Aorta (tissue), 5 donors: Measurements from ENCODE around the gene MTUS2. TPM values are rescaled to one million over a fixed set of nuclear protein-coding genes. Genes with fewer than 3 reads are reported as not detected.

ENCODE experiments used
- ATAC-seq: fragments of 200-7000 bp; cut with Tn5 transposase; one replicate; pipeline ENCODE4 v1.9.1; 2022; ENCODE audit warnings: moderate library complexity; ENCODE audit not compliant: low FRiP score
- DNase-seq, 2 donors: peaks; one replicate each; pipeline ENCODE4 v3.0.0-alpha.2; 2020
- H3K27ac ChIP-seq, 2 donors: one replicate each; pipeline ENCODE4 v1.5.1; 2013; ENCODE audit warnings: low read length in 2 of 2, mild to moderate bottlenecking in 2 of 2, moderate library complexity in 2 of 2, control low read depth in 1 of 2, inconsistent platforms in 1 of 2, low read depth in 1 of 2
- H3K27me3 ChIP-seq, 2 donors: one replicate each; pipeline ENCODE4 v1.6.1; 2013; ENCODE audit warnings: control low read depth in 1 of 2, low read length in 1 of 2, mild to moderate bottlenecking in 1 of 2, moderate library complexity in 1 of 2; ENCODE audit not compliant: insufficient read depth in 2 of 2, control insufficient read depth in 1 of 2
- H3K36me3 ChIP-seq, 2 donors: one replicate each; pipeline ENCODE4 v1.6.1; 2013; ENCODE audit warnings: control low read depth in 1 of 2, low read length in 1 of 2, mild to moderate bottlenecking in 1 of 2; ENCODE audit not compliant: insufficient read depth in 2 of 2, control insufficient read depth in 1 of 2
- H3K4me1 ChIP-seq, 2 donors: one replicate each; pipeline ENCODE4 v1.6.1; 2013; ENCODE audit warnings: low read length in 2 of 2, control low read depth in 1 of 2, mild to moderate bottlenecking in 1 of 2, moderate library complexity in 1 of 2; ENCODE audit not compliant: insufficient read depth in 2 of 2, control insufficient read depth in 1 of 2
- H3K4me3 ChIP-seq, 2 donors: one replicate each; pipeline ENCODE4 v1.5.1; 2013; ENCODE audit warnings: low read length in 2 of 2, control low read depth in 1 of 2, mild to moderate bottlenecking in 1 of 2
- H3K9me3 ChIP-seq: one replicate; pipeline ENCODE4 v1.6.1; 2013; ENCODE audit warnings: mild to moderate bottlenecking, low read length; ENCODE audit not compliant: control insufficient read depth
- WGBS, 2 donors: extraction: QIAGEN DNeasy Blood & Tissue Kit; methylation state at CpG; one replicate each; pipeline ENCODE4 v1.1.7; 2013; 5-methylcytosine and 5-hydroxymethylcytosine counted together
- intact Hi-C, 2 donors: fragments of 100-400 bp; cut with DNase I; formaldehyde crosslinking; loops; one replicate each; pipeline versions ENCODE4 v1.14.2 to v1.15.0; 2022
- polyA plus RNA-seq, 2 donors: library from polyadenylated mRNA; stranded (reverse); fragments of 200-250 nt; gene quantifications; one replicate each; pipeline ENCODE4 v1.2.3, GENCODE V29; 2013
- total RNA-seq, 2 donors: library from RNA; stranded (reverse); fragmentation: NEBNext Ultra II Directional; extraction: Animal tissue kit (Norgen Biotek cat#: 25700); gene quantifications; one replicate each; pipeline ENCODE4 v1.2.1, GENCODE V29; 2021
- donor health status: healthy with polysubstance abuse.
- donor health status: Bipolar disorder and iron deficiency.
- donor health status: DM: no; HTN: no; CAD: no.
- donor health status: DM: no; HTN: no; CAD: no.
- donor health status: DM: yes; HTN: yes; CAD: no.

MTUS2 gene
- total and polyA plus RNA-seq, 4 donors = 3.5 to 12.1 (median 8.6) TPM

DNA sequence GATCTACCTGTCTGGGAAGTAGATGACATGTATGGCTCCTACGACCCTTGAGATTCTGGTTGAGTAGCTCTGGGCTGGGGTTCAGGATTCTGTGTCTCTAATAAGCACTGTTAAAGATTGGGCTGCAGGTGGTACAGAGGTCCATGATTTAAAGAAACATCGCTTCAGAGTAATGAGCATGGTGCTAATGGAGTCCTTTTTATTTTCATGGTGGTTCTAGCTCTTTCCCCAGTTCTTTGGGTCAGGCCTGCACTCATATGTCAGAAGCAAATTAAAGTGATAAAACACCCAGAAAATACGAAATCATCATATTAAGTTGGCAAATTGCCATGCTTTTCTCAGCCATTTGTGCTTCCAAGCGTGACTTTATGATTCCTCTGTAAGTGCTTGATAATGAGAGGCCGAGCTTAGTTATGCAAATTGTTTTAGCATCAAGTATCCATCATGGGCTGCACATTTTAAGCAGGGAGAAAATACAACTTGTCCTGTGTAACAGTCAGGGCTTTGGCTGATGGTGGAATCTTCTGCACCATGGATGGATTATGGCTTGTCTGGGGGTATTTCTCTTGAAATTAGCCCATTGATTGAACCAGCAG lies 45.1 kb downstream of the MTUS2 start:
- Histone ChIP-seq H3K9me3 (no peaks in the 10 kb centered on the region), H3K27me3 (no peaks in the 10 kb centered on the region), H3K4me1 (peaks cover 4 to 7% of the 10 kb centered on the region in 2 donors), H3K27ac (peak overlapping the region in 1 of 2 donors; percentile 10), H3K36me3 (no peaks in the 10 kb centered on the region), H3K4me3 (no peak overlapping the region)
- DNase-seq (no peak), ATAC-seq (no peak)
- 84 to 85% methylated on average over 5 of the region's 5 CpGs for WGBS, 2 donors
- intact Hi-C loops = loop anchor here in 1 of 2 donors (10.0 kb wide), 1 partner anchor 120 kb away; no protein-coding TSS in a partner anchor

DNA sequence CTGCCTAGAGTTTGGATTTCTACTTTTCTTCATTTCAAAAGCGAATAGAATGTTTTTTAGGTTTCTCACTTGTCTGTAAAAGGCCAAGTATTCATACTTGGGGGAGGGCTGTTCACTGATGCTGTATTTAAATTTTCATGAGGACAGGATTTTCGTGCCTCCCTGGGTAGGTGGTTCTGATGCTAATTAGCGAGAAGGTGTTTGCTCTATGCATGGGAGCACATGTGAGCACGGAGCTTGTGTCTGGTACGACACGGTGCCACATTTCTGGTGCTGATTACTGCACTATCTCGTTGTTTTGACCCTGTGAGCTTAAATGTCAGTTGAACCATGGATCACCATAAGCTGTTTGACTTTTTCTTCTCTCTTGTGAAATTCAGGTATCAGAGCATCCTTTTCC lies 45.8 kb downstream of the MTUS2 start:
- ATAC-seq (no peak), DNase-seq (no peak)
- Histone ChIP-seq H3K27me3 (no peaks in the 10 kb centered on the region), H3K4me3 (no peak overlapping the region), H3K4me1 (peaks cover 4 to 7% of the 10 kb centered on the region in 2 donors), H3K27ac (peak overlapping the region in 1 of 2 donors; percentile 37), H3K9me3 (no peaks in the 10 kb centered on the region), H3K36me3 (no peaks in the 10 kb centered on the region)
- intact Hi-C loops = loop anchor here in 1 of 2 donors (10.0 kb wide), 1 partner anchor 119 kb away; no protein-coding TSS in a partner anchor
- WGBS, 2 donors = 77 to 85% methylated on average over 7 of the region's 7 CpGs

DNA sequence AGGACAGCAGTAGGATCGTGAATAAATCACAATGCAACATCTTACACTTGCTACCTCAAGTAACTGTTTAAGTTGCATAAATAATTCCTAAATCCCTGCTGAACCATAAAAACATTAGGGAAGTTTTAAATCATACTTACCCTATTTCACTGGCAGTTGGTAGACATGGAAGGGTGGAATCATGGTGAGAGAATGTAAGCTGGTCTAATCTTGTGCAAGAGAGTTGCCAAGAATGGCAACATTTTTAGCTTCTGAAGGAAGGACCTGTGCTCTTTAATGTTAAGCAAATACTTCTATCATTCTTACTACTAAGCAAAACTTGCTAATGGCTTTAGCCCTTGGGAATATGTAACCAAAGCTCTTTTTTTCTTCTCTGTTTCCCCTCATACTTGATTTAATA lies 46.8 kb downstream of the MTUS2 start:
- ATAC-seq (no peak), DNase-seq (no peak)
- H3K36me3 ChIP-seq = no peaks in the 10 kb centered on the region
- WGBS, 2 donors = 44 to 65% methylated on average over 1 of the region's 1 CpG
- no peak overlapping the region for H3K27ac ChIP-seq
- no peak overlapping the region for H3K4me3 ChIP-seq
- H3K27me3 ChIP-seq = no peaks in the 10 kb centered on the region
- no peaks in the 10 kb centered on the region for H3K9me3 ChIP-seq
- intact Hi-C loops = loop anchor here in 1 of 2 donors (10.0 kb wide), 1 partner anchor 118 kb away; no protein-coding TSS in a partner anchor
- peaks cover 4 to 7% of the 10 kb centered on the region in 2 donors for H3K4me1 ChIP-seq

DNA sequence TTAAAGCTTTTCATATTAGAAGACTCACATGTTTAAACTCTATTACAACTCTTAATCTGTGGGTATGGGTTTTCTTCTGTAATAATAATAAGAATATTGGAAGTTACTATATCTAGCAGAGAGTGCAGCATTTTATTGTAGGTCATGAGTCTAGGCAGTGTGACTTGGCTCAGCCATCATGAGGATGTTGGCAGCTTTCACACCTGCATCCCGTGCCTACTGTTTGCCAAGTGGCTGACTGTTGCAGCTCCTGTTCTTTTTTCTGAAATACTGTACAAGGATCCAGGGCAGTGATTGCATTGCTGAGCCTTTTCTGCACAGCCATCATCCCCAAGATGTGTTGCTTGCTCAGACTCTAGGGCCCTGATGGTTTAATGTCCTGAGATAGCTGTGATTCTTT lies 47.4 kb downstream of the MTUS2 start:
- no peak for ATAC-seq
- H3K27me3 ChIP-seq = no peaks in the 10 kb centered on the region
- 2 to 3% methylated on average over 1 of the region's 1 CpG for WGBS, 2 donors

DNA sequence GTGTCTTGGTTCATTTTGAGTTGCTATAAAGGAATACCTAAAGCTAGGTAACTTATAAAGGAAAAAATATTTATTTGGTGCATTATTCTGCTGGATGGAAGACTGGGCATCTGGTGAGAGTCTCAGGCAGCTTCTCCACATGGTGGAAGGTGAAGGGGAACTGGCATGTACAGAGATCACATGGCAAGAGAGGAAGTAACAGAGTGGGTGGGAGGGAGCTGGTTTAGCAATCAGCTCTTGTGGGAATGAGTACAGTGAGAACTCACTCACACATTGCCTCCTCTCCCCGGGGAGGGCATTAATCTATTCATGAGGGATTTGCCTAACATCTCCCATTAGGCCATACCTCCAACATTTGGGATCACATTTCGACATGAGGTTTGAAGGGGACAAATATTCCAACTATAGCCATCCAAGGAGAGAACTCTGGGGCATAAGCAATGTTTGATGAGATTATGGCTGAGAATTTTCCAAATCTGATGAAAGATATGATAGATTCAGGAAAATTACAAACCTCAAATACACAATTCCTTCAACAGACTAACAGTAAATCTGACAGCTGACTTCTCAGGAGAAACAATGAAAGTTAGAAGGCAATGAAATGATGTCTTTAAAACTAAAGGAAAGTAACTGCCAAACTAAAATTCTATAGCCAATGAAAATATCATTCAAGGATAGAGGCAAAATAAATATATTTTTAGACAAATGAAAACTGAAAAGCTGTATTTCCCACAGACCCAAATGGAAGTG lies 52.5 kb downstream of the MTUS2 start:
- H3K36me3 ChIP-seq = peaks cover 0 to 2% of the 10 kb centered on the region in 2 donors
- intact Hi-C loops = no loop called here
- H3K9me3 ChIP-seq = peaks cover 3% of the 10 kb centered on the region
- WGBS, 2 donors = 78 to 79% methylated on average over 2 of the region's 2 CpGs
- H3K4me3 ChIP-seq = no peak overlapping the region
- H3K4me1 ChIP-seq = peaks cover 0 to 5% of the 10 kb centered on the region in 2 donors
- H3K27me3 ChIP-seq = no peaks in the 10 kb centered on the region
- DNase-seq (no peak), ATAC-seq (no peak)
- H3K27ac ChIP-seq = no peak overlapping the region

More for the DNA sequence above, 47.4 kb downstream of the MTUS2 start:
- no peak for DNase-seq
- peaks cover 4 to 7% of the 10 kb centered on the region in 2 donors for H3K4me1 ChIP-seq
- intact Hi-C loops = loop anchor here in 1 of 2 donors (10.0 kb wide), 1 partner anchor 117 kb away; no protein-coding TSS in a partner anchor
- H3K36me3 ChIP-seq = peaks cover 0 to under 1% of the 10 kb centered on the region in 2 donors
- H3K9me3 ChIP-seq = peaks cover 3% of the 10 kb centered on the region
- H3K4me3 ChIP-seq = no peak overlapping the region
- H3K27ac ChIP-seq = peak overlapping the region in 1 of 2 donors; percentile 54

DNA sequence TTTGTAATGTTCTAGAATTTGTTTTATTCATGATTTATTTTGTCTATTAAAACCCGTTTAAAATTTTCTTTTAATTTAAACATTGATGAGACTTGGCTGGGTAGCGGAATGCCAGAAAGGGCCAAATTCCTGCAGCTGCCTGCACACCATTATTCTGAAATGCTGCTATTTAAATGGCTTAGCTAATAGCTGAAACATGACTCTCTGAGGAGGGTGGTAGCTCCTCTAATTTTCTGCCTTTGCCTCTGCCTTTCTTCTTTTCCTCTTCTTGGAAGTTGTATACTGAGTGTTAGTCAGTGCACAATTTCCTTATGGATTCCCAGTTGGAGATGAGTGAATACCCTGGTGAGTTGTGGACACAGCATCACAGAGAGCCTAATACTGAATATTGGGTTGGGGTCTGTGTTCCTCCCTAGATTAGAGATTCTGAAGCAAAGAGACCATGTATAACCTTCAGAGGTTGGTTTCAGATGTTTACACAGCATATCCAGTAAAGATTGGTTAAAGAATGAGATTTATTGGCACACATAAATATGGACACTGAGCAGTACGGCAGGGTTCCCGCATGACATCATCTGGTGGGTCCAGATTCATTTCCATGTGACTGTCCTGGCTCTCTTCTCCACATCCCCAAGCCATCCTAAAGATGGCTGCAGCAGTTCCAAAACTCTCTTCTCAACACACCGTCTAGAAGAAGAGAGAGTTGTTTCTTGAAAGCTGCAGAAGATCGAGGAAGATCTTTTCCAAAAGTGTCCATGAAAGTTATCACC lies 55.9 kb downstream of the MTUS2 start:
- intact Hi-C loops = no loop called here
- no peak for ATAC-seq

DNA sequence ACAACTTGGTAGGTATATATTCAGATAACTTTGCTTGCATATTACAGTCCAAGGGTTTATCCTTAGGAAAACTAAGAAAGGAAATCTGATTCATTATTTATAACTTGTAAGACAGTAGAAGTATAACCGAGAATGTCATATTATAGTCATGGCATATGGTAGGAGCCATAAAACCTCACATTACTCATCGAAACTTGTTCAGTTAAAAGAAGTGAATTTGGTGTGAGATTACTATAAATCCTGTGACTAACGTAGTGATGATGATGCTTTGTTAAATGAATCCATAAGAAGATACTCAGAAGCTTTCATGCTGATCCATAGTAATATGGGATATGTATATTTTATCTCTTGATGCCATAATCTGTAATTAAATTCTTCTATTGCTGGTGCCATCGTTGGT lies 57.3 kb downstream of the MTUS2 start:
- H3K36me3 ChIP-seq = peaks cover 0 to 2% of the 10 kb centered on the region in 2 donors
- H3K9me3 ChIP-seq = peaks cover 2% of the 10 kb centered on the region
- no peak for ATAC-seq
- H3K4me1 ChIP-seq = peaks cover 3 to 5% of the 10 kb centered on the region in 2 donors
- no peak overlapping the region for H3K4me3 ChIP-seq
- H3K27me3 ChIP-seq = no peaks in the 10 kb centered on the region
- intact Hi-C loops = no loop called here
- H3K27ac ChIP-seq = no peak overlapping the region
- DNase-seq = no peak
- WGBS, 2 donors = 68 to 76% methylated on average over 4 of the region's 4 CpGs

More for the DNA sequence above, 55.9 kb downstream of the MTUS2 start:
- WGBS, 2 donors = 70 to 72% methylated on average over 6 of the region's 6 CpGs
- Histone ChIP-seq H3K4me1 (peaks cover 3 to 4% of the 10 kb centered on the region in 2 donors), H3K27me3 (no peaks in the 10 kb centered on the region), H3K27ac (no peak overlapping the region), H3K4me3 (no peak overlapping the region), H3K36me3 (peaks cover 0 to 2% of the 10 kb centered on the region in 2 donors), H3K9me3 (peaks cover 3% of the 10 kb centered on the region)
- DNase-seq = no peak

DNA sequence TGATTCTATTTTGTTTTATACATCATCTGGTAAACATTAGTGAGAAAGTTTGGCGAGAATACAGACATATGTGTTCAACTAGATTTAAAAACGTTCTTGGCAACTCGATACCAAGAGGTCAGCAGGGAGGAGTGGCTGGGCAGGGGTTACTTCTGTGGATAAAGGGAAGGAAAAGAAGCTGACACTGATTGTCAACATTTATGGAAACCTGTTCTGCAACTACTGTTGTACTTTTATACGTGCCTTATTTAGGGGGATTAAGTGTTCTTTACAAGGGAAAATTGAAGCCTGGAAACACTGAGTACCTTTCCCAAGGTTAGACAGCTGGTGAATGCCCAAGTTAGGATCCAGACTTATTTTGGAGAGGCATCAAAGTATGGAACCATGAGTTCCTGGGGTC lies 65.0 kb downstream of the MTUS2 start:
- DNase-seq (no peak), ATAC-seq (no peak)
- H3K4me3 ChIP-seq = no peak overlapping the region
- H3K9me3 ChIP-seq = no peaks in the 10 kb centered on the region
- intact Hi-C loops = no loop called here
- H3K27me3 ChIP-seq = no peaks in the 10 kb centered on the region
- H3K27ac ChIP-seq = no peak overlapping the region
- peaks cover 5 to 6% of the 10 kb centered on the region in 2 donors for H3K4me1 ChIP-seq
- H3K36me3 ChIP-seq = no peaks in the 10 kb centered on the region
- 40 to 42% methylated on average over 4 of the region's 4 CpGs for WGBS, 2 donors
